IPS-NIHi11 (cell line): ENCODE results near the gene PLK1.
"Not testable (repeated sequence)": the region's sequence is repeated elsewhere in the genome, so short reads cannot be mapped to it uniquely, and the experiment has no call there.

Source experiments
- DNase-seq: peaks from one replicate; pipeline ENCODE4 v3.0.0; 2012; ENCODE audit warnings: mixed read lengths, low spot score

Gene PLK1

GRCh38 chr16:23678430-23679273, at the start of gene PLK1:
Gene PLK1, plus strand, starts transcription at chr16:23678889. Its CDS starts 44 bp downstream, at chr16:23678933.
- DNase-seq: peak; percentile 97

GRCh38 chr16:23629516-23629915, 49.2 kb upstream of the PLK1 start:
- DNase-seq: no peak

- DNase-seq: not testable (repeated sequence)
Observed at GRCh38 chr16:23631874-23632273, 46.8 kb upstream of the PLK1 start.

- no peak for DNase-seq
Observed at GRCh38 chr16:23634461-23635036, 44.1 kb upstream of the PLK1 start.

- DNase-seq: no peak
Observed at GRCh38 chr16:23635958-23636357, 42.7 kb upstream of the PLK1 start.

GRCh38 chr16:23640615-23640930, 38.1 kb upstream of the PLK1 start:
- peak; percentile 39 for DNase-seq

GRCh38 chr16:23640931-23641765, 37.5 kb upstream of the PLK1 start, which contains the start of the genes DCTN5 and PALB2:
Gene DCTN5, plus strand, starts transcription at chr16:23641466. Its CDS starts 77 bp downstream, at chr16:23641543.
Gene PALB2, minus strand, starts transcription at chr16:23641310. Its CDS starts 153 bp downstream, at chr16:23641157.
- DNase-seq: peak; percentile 97

GRCh38 chr16:23642246-23642774, 36.4 kb upstream of the PLK1 start:
- DNase-seq: no peak

- DNase-seq: no peak
Observed at GRCh38 chr16:23650674-23651416, 27.8 kb upstream of the PLK1 start.

- DNase-seq: no peak
Observed at GRCh38 chr16:23651943-23652468, 26.7 kb upstream of the PLK1 start.

- no peak for DNase-seq
Observed at GRCh38 chr16:23663918-23664317, 14.8 kb upstream of the PLK1 start.

GRCh38 chr16:23666571-23667354, 11.9 kb upstream of the PLK1 start:
- DNase-seq: no peak

- no peak for DNase-seq
Observed at GRCh38 chr16:23667355-23667659, 11.4 kb upstream of the PLK1 start.

- DNase-seq: no peak
Observed at GRCh38 chr16:23668225-23668624, 10.5 kb upstream of the PLK1 start.

GRCh38 chr16:23668873-23669272, 9.8 kb upstream of the PLK1 start:
- no peak for DNase-seq

- no peak for DNase-seq
Observed at GRCh38 chr16:23670137-23670776, 8.4 kb upstream of the PLK1 start.

GRCh38 chr16:23673971-23674614, 4.6 kb upstream of the PLK1 start:
- DNase-seq: no peak

GRCh38 chr16:23676924-23677480, 1.7 kb upstream of the PLK1 start:
- no peak for DNase-seq

GRCh38 chr16:23679274-23679985, 741 bp downstream of the PLK1 start:
- DNase-seq: peak; percentile 75
